K562 (cell line): Measurements from ENCODE around the gene TAS1R3. TPM values are rescaled to one million over a fixed set of nuclear protein-coding genes. Genes with fewer than 3 reads are reported as not detected.

Experiments used
- ATF7 ChIP-seq: fragments of 450-650 bp; IDR thresholded peaks from 2 replicates; pipeline ENCODE4 v1.7.1; 2014; ENCODE audit warnings: mild to moderate bottlenecking, moderate library complexity
- CAMTA2 ChIP-seq: fragments of 250-450 bp; sonication (Bioruptor Pico); conservative IDR thresholded peaks from 2 replicates; pipeline ENCODE4 v1.5.1; 2022
- FOXK1 ChIP-seq: sonication (generic); formaldehyde crosslinking; IDR thresholded peaks from 2 replicates; pipeline ENCODE4 v1.8.0; 2022; ENCODE audit warnings: missing genetic modification reagents, mild to moderate bottlenecking, borderline replicate concordance
- HDAC1 ChIP-seq, 2 experiments: fragments of 450-650 bp; IDR thresholded peaks; 2 replicates each; pipeline ENCODE4 v1.6.1; 2016 to 2017; ENCODE audit warnings: inconsistent platforms in 1 of 2, mild to moderate bottlenecking in 1 of 2, moderate library complexity in 1 of 2
- HMG20A ChIP-seq: fragments of 450-650 bp; formaldehyde crosslinking; conservative IDR thresholded peaks from 2 replicates; pipeline ENCODE4 v1.4.0; 2020; ENCODE audit warnings: mild to moderate bottlenecking, mixed read lengths
- HNRNPUL1 ChIP-seq: fragments of 200-400 bp; formaldehyde crosslinking; IDR thresholded peaks from 2 replicates; pipeline ENCODE4 v1.6.1; 2017; ENCODE audit warnings: low read length
- KHSRP ChIP-seq: fragments of 450-650 bp; IDR thresholded peaks from 2 replicates; pipeline ENCODE4 v1.6.1; 2017
- MECOM ChIP-seq: fragments of 250-450 bp; sonication (Bioruptor Pico); IDR thresholded peaks from 2 replicates; pipeline ENCODE4 v1.8.0; 2022; ENCODE audit warnings: inconsistent platforms
- RAD21 ChIP-seq, 2 experiments: fragments of 250-450 bp in 1 of 2; fragments of 450-650 bp in 1 of 2; sonication (Bioruptor Pico) in 1 of 2; formaldehyde crosslinking in 1 of 2; IDR thresholded peaks in 1 of 2; conservative IDR thresholded peaks in 1 of 2; 2 replicates each; pipeline versions ENCODE4 v1.4.0 to v1.8.0; 2020 to 2022; ENCODE audit warnings: mild to moderate bottlenecking in 2 of 2, moderate library complexity in 1 of 2
- SAP30 ChIP-seq: fragments of 200-600 bp; sonication (generic); IDR thresholded peaks from 2 replicates; pipeline ENCODE4 v1.6.1; 2012; ENCODE audit warnings: borderline replicate concordance, low read depth, mild to moderate bottlenecking, moderate library complexity, low read length, control low read depth, inconsistent platforms; ENCODE audit not compliant: insufficient read depth, poor library complexity, severe bottlenecking
- SNRNP70 ChIP-seq: fragments of 200-400 bp; formaldehyde crosslinking; optimal IDR thresholded peaks from 2 replicates; pipeline ENCODE3; 2017; ENCODE audit warnings: low read depth, low read length
- SRF ChIP-seq, 2 experiments: fragments of 250-450, 450-650 bp in 1 of 2; sonication (Bioruptor Pico) in 1 of 2; sonication (generic) in 1 of 2; formaldehyde crosslinking; IDR thresholded peaks; 2 replicates each; pipeline versions ENCODE4 v1.5.0 to v1.5.1; 2020 to 2022; ENCODE audit warnings: mild to moderate bottlenecking in 1 of 2, missing genetic modification reagents in 1 of 2
- TCF3 ChIP-seq: sonication (generic); formaldehyde crosslinking; IDR thresholded peaks from 2 replicates; pipeline ENCODE4 v1.4.0; 2020; ENCODE audit warnings: mild to moderate bottlenecking, missing genetic modification reagents
- ZEB2 ChIP-seq: fragments of 450-650 bp; IDR thresholded peaks from 2 replicates; pipeline ENCODE4 v1.6.1; 2016
- ZNF551 ChIP-seq: fragments of 250-450 bp; sonication (Bioruptor Pico); IDR thresholded peaks from 2 replicates; pipeline ENCODE4 v1.5.0; 2021; ENCODE audit warnings: mild to moderate bottlenecking, moderate library complexity
- ZNF707 ChIP-seq: fragments of 250-450 bp; sonication (Bioruptor Pico); conservative IDR thresholded peaks from 2 replicates; pipeline ENCODE4 v1.8.0; 2022; ENCODE audit warnings: inconsistent platforms, mild to moderate bottlenecking, moderate library complexity
- ZNF830 ChIP-seq: fragments of 250-450 bp; sonication (Bioruptor Pico); IDR thresholded peaks from 2 replicates; pipeline ENCODE4 v1.5.0; 2021; ENCODE audit warnings: mild to moderate bottlenecking
- polyA plus RNA-seq, 8 experiments: library from polyadenylated mRNA; depleted of rRNA in 4 of 8; stranded (reverse) in 5 of 8; unstranded in 3 of 8; fragments of >200 nt; fragmentation: Nextera tagmentation in 2 of 8; fragmentation: Illumina TruSeq in 1 of 8; extraction: Ambion mirVana in 2 of 8; extraction: Trizol in 1 of 8; gene quantifications; 2 replicates each; pipeline versions ENCODE4 v1.2.1 to v1.2.3, GENCODE V29; 2011 to 2014; ENCODE audit warnings: inconsistent platforms in 1 of 8, missing spikeins in 1 of 8
- total RNA-seq, 7 experiments: library from RNA; depleted of rRNA in 6 of 7; stranded (reverse); fragments of >200 nt in 6 of 7; fragmentation: Illumina TruSeq in 2 of 7; extraction: Trizol in 2 of 7; gene quantifications; 2 replicates each; pipeline versions ENCODE4 v1.2.1 to v1.2.3, GENCODE V29; 2011 to 2021; ENCODE audit warnings: low replicate concordance in 1 of 7
- TF ChIP-seq, protein P1 (sequence below), 3 experiments: fragments of 200-800 bp in 1 of 3; fragments of 250-450 bp in 1 of 3; fragments of 450-650 bp in 1 of 3; sonication (Bioruptor Pico) in 1 of 3; sonication (Bioruptor generic) in 1 of 3; formaldehyde crosslinking in 1 of 3; IDR thresholded peaks; 2 replicates each; pipeline versions ENCODE4 v1.6.1 to v1.8.0; 2016 to 2022; ENCODE audit warnings: mild to moderate bottlenecking in 2 of 3, missing genetic modification characterization in 2 of 3, missing compliant biosample characterization in 1 of 3, moderate library complexity in 1 of 3
- TF ChIP-seq, protein P2 (sequence below): IDR thresholded peaks from 3 replicates; pipeline ENCODE4 v1.6.1; 2011; ENCODE audit warnings: borderline replicate concordance, mild to moderate bottlenecking, moderate library complexity; ENCODE audit not compliant: insufficient read length; ENCODE audit errors: extremely low read depth
- TF ChIP-seq, protein P3 (sequence below): sonication (generic); formaldehyde crosslinking; IDR thresholded peaks from 2 replicates; pipeline ENCODE4 v1.8.0; 2022; ENCODE audit warnings: mild to moderate bottlenecking, missing genetic modification reagents

The TAS1R3 gene
- total and polyA plus RNA-seq, 9 of the 15 experiments (the other 6 are each of a cell fraction or from before 2014, with no cell fraction given), result 0.07 to 0.13 TPM; not detected in 7

DNA sequence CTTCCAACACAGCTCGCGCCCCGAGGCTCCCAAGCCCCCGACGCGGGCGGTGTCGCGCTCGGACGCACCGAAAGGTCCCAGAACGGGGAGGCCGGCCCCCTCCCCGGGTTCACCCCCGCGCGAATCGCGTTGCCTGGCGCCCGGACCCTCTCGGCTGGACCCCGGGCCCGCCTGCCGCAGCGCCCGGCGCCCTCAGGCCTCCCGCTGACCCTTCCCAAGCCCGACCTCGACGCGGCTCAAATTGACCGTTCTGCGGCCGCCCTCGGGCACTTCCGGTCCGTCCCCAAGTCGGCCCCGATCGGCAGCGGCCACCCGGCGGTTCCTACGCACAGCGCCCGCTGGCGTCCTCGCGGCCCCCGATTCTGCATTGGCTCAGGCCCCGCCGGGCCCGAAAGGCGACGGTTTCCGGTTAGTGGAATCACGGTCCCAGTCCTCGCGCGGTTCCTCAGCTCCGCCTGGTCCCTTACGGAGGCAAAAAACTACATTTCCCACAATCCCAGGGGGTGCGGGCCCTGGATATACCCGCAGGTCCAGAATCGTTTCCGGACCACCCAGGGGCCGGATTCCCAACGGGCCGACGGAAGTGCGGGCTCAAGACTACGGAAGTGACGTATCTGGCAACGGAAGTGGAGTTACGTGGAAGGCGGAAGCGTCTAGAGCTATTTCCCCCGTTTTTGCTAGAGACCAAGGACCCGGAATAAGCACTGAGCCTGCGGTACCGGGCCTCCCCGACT lies 44.0 kb downstream of the TAS1R3 start, which contains the start of gene AURKAIP1 (continued):
- TF ChIP-seq ATF7 (peak; percentile 97), ZNF707 (CRISPR knock-in tag) (peak; percentile 59; the same call in 1 of the 2 replicates), ZEB2 (peak; percentile 100), SRF (CRISPR knock-in tag; IDR thresholded peaks at IDR 0.05) (peak in 1 of 2 experiments; percentile 87; a peak in 2 of 4 replicates), FOXK1 (CRISPR knock-in tag) (peak; percentile 92; the same call in 1 of the 2 replicates), CAMTA2 (CRISPR knock-in tag) (no peak), ZNF551 (CRISPR knock-in tag) (no peak), SNRNP70 (no peak), SAP30 (peak; percentile 1), RAD21 (CRISPR knock-in tag; conservative IDR thresholded peaks at IDR 0.05 in 1 of 2, IDR thresholded peaks at IDR 0.05 in 1 of 2) (peak in 1 of 2 experiments; percentile 18; a peak in 1 of 4 replicates), MECOM (CRISPR knock-in tag) (no peak), ZNF830 (peak; percentile 80), HDAC1 (IDR thresholded peaks at IDR 0.05) (peak in 1 of 2 experiments; percentile 51; a peak in 2 of 4 replicates), HNRNPUL1 (no peak), TCF3 (peak; percentile 66), HMG20A (CRISPR knock-in tag) (no peak), KHSRP (no peak)
- TF ChIP-seq, protein P1, sequence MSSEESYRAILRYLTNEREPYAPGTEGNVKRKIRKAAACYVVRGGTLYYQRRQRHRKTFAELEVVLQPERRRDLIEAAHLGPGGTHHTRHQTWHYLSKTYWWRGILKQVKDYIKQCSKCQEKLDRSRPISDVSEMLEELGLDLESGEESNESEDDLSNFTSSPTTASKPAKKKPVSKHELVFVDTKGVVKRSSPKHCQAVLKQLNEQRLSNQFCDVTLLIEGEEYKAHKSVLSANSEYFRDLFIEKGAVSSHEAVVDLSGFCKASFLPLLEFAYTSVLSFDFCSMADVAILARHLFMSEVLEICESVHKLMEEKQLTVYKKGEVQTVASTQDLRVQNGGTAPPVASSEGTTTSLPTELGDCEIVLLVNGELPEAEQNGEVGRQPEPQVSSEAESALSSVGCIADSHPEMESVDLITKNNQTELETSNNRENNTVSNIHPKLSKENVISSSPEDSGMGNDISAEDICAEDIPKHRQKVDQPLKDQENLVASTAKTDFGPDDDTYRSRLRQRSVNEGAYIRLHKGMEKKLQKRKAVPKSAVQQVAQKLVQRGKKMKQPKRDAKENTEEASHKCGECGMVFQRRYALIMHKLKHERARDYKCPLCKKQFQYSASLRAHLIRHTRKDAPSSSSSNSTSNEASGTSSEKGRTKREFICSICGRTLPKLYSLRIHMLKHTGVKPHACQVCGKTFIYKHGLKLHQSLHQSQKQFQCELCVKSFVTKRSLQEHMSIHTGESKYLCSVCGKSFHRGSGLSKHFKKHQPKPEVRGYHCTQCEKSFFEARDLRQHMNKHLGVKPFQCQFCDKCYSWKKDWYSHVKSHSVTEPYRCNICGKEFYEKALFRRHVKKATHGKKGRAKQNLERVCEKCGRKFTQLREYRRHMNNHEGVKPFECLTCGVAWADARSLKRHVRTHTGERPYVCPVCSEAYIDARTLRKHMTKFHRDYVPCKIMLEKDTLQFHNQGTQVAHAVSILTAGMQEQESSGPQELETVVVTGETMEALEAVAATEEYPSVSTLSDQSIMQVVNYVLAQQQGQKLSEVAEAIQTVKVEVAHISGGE (CRISPR knock-in tag; IDR thresholded peaks at IDR 0.05), result peak; percentile 99 to 100 (median 99)
- TF ChIP-seq, protein P2, sequence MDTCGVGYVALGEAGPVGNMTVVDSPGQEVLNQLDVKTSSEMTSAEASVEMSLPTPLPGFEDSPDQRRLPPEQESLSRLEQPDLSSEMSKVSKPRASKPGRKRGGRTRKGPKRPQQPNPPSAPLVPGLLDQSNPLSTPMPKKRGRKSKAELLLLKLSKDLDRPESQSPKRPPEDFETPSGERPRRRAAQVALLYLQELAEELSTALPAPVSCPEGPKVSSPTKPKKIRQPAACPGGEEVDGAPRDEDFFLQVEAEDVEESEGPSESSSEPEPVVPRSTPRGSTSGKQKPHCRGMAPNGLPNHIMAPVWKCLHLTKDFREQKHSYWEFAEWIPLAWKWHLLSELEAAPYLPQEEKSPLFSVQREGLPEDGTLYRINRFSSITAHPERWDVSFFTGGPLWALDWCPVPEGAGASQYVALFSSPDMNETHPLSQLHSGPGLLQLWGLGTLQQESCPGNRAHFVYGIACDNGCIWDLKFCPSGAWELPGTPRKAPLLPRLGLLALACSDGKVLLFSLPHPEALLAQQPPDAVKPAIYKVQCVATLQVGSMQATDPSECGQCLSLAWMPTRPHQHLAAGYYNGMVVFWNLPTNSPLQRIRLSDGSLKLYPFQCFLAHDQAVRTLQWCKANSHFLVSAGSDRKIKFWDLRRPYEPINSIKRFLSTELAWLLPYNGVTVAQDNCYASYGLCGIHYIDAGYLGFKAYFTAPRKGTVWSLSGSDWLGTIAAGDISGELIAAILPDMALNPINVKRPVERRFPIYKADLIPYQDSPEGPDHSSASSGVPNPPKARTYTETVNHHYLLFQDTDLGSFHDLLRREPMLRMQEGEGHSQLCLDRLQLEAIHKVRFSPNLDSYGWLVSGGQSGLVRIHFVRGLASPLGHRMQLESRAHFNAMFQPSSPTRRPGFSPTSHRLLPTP, result peak; percentile 12
- TF ChIP-seq, protein P3, sequence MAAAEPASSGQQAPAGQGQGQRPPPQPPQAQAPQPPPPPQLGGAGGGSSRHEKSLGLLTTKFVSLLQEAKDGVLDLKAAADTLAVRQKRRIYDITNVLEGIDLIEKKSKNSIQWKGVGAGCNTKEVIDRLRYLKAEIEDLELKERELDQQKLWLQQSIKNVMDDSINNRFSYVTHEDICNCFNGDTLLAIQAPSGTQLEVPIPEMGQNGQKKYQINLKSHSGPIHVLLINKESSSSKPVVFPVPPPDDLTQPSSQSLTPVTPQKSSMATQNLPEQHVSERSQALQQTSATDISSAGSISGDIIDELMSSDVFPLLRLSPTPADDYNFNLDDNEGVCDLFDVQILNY (CRISPR knock-in tag), result peak; percentile 49; the same call in 1 of the 2 replicates
